HEK293T (cell line): ENCODE data around the gene SRBD1.

Source experiments
- CTCF ChIA-PET: fragments of 350-600 bp; formaldehyde crosslinking; extraction: SDS; loops from one replicate; lab custom pipeline; 2021; ENCODE audit warnings: antibody characterized with exemption, inconsistent platforms; lab: Yijun Ruan, JAX
- POLR2A ChIA-PET: fragments of 350-600 bp; formaldehyde crosslinking; extraction: SDS; loops from one replicate; lab custom pipeline; 2020; ENCODE audit warnings: antibody characterized with exemption, inconsistent platforms; lab: Yijun Ruan, JAX
- DNase-seq: peaks from one replicate; pipeline ENCODE4 v3.0.0; 2012; ENCODE audit warnings: mixed read lengths; ENCODE audit errors: extremely low spot score
- ARNT ChIP-seq: fragments of 450-650 bp; IDR thresholded peaks from 2 replicates; pipeline ENCODE4 v1.6.1; 2017; ENCODE audit warnings: mild to moderate bottlenecking
- BHLHE40 ChIP-seq: fragments of 450-650 bp; IDR thresholded peaks from 2 replicates; pipeline ENCODE4 v1.6.1; 2016; ENCODE audit warnings: mild to moderate bottlenecking, moderate library complexity, borderline replicate concordance
- CTBP1 ChIP-seq: fragments of 450-650 bp; IDR thresholded peaks from 2 replicates; pipeline ENCODE4 v1.6.1; 2016; ENCODE audit warnings: borderline replicate concordance
- ELF4 ChIP-seq: fragments of 450-650 bp; IDR thresholded peaks from 2 replicates; pipeline ENCODE4 v1.6.1; 2017; ENCODE audit warnings: antibody characterized with exemption
- FOXA1 ChIP-seq: fragments of 450-650 bp; IDR thresholded peaks from 2 replicates; pipeline ENCODE4 v1.6.1; 2016; ENCODE audit warnings: mild to moderate bottlenecking
- FOXK2 ChIP-seq: fragments of 450-650 bp; IDR thresholded peaks from 2 replicates; pipeline ENCODE4 v1.6.1; 2016; ENCODE audit warnings: mild to moderate bottlenecking
- FOXM1 ChIP-seq: fragments of 450-650 bp; IDR thresholded peaks from 2 replicates; pipeline ENCODE4 v1.6.1; 2017; ENCODE audit warnings: mild to moderate bottlenecking, borderline replicate concordance
- HDGF ChIP-seq: fragments of 450-650 bp; IDR thresholded peaks from 2 replicates; pipeline ENCODE4 v1.6.1; 2017; ENCODE audit warnings: antibody characterized with exemption, borderline replicate concordance
- L3MBTL2 ChIP-seq: fragments of 450-650 bp; conservative IDR thresholded peaks from 2 replicates; pipeline ENCODE4 v1.6.1; 2016; ENCODE audit warnings: mild to moderate bottlenecking
- LEF1 ChIP-seq: fragments of 450-650 bp; IDR thresholded peaks from 2 replicates; pipeline ENCODE4 v1.6.1; 2017; ENCODE audit warnings: mild to moderate bottlenecking, borderline replicate concordance
- NFRKB ChIP-seq: fragments of 450-650 bp; IDR thresholded peaks from 2 replicates; pipeline ENCODE4 v1.6.1; 2016; ENCODE audit warnings: mild to moderate bottlenecking, moderate library complexity
- PKNOX1 ChIP-seq: fragments of 450-650 bp; IDR thresholded peaks from 2 replicates; pipeline ENCODE4 v1.6.1; 2016
- SP1 ChIP-seq: fragments of 450-650 bp; IDR thresholded peaks from 2 replicates; pipeline ENCODE4 v1.6.1; 2017
- SUZ12 ChIP-seq: fragments of 450-650 bp; IDR thresholded peaks from 2 replicates; pipeline ENCODE4 v1.6.1; 2016; ENCODE audit warnings: mild to moderate bottlenecking
- TARDBP ChIP-seq: fragments of 450-650 bp; IDR thresholded peaks from 2 replicates; pipeline ENCODE4 v1.6.1; 2016
- ZNF384 ChIP-seq: fragments of 450-650 bp; IDR thresholded peaks from 2 replicates; pipeline ENCODE4 v1.6.1; 2016

SRBD1 gene

GRCh38 chr2:45452866-45453265 is 158.2 kb downstream of the SRBD1 start:
- TF ChIP-seq L3MBTL2 (no peak), SUZ12 (no peak), PKNOX1 (no peak), FOXA1 (no peak), TARDBP (no peak), BHLHE40 (no peak), CTBP1 (no peak), ARNT (no peak), FOXM1 (no peak), ZNF384 (no peak), LEF1 (no peak), HDGF (no peak), NFRKB (no peak), SP1 (no peak), FOXK2 (no peak), ELF4 (no peak)
- no peak for DNase-seq
- ChIA-PET CTCF (no interaction called here), POLR2A (interaction anchor here (0.7 kb wide), 1 partner anchor 62 kb away, joined by 3 read pairs; no protein-coding TSS in a partner anchor)

GRCh38 chr2:45450634-45451033 is 160.4 kb downstream of the SRBD1 start:
- DNase-seq = no peak
- ChIA-PET POLR2A (no interaction called here), CTCF (no interaction called here)
- TF ChIP-seq ARNT (no peak), ZNF384 (no peak), FOXK2 (no peak), FOXA1 (no peak), ELF4 (no peak), SP1 (no peak), PKNOX1 (no peak), LEF1 (no peak), TARDBP (no peak), L3MBTL2 (no peak), NFRKB (no peak), BHLHE40 (no peak), HDGF (no peak), FOXM1 (no peak)

DNA sequence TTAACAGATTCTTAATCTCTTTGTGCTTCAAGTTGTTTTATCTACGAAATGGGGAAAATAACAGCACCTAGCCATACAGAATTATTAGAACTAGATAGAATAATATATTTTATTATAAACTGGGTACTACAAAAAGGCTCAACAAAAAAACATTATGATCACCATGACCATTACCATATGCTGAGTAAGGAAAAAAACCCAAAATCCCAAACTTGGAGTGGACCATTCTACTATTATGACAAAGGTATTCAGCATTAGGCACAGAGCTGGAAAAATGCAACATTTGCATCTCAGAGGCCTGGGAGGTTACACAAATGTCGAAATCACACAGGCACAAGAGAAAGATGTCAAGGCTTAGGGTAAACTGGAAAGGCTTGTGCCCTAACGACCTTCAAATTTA is 162.8 kb downstream of the SRBD1 start:
- no peak for TF ChIP-seq CTBP1
- no peak for DNase-seq
- ChIA-PET POLR2A (no interaction called here), CTCF (no interaction called here)

DNA sequence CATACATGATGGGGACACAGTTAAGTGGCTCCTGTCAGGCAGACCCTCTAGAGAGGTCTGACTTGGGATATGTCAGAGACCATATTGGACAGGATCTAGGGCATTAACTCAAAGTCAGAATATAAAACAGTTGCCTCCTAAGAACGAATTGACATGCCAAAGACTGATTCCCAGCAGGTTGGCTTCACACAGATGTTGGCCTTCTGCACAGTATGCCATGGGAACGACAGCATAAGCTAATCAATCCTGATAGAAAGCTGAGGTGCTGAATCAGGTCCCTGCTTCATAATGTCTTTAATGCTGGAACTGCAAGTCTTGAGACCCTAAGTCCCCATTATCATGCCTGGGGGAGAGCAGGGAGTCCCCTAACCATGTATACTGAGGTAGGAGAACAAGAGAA is 165.1 kb downstream of the SRBD1 start:
- CTCF ChIA-PET = no interaction called here
- TF ChIP-seq TARDBP (no peak), HDGF (no peak), BHLHE40 (no peak), SP1 (no peak), PKNOX1 (no peak), FOXK2 (no peak), LEF1 (no peak), SUZ12 (no peak)
- POLR2A ChIA-PET = no interaction called here
- no peak for DNase-seq

- TF ChIP-seq SP1 (no peak), CTBP1 (no peak), ELF4 (no peak), FOXK2 (no peak), ARNT (no peak), PKNOX1 (no peak), FOXA1 (no peak), L3MBTL2 (no peak), LEF1 (no peak), BHLHE40 (no peak), NFRKB (no peak), SUZ12 (no peak), FOXM1 (no peak), TARDBP (no peak)
- no peak for DNase-seq
- ChIA-PET CTCF (no interaction called here), POLR2A (no interaction called here)
These were observed 166.0 kb downstream of the SRBD1 start for GRCh38 chr2:45445037-45445436.

- POLR2A ChIA-PET = no interaction called here
- TF ChIP-seq SP1 = no peak
- no peak for TF ChIP-seq PKNOX1
- no peak for TF ChIP-seq SUZ12
- TF ChIP-seq ARNT = no peak
- TF ChIP-seq TARDBP = no peak
- no peak for TF ChIP-seq FOXK2
- TF ChIP-seq NFRKB = no peak
- no peak for TF ChIP-seq FOXM1
- no peak for TF ChIP-seq ELF4
- TF ChIP-seq LEF1 = no peak
- TF ChIP-seq L3MBTL2 = no peak
- TF ChIP-seq FOXA1 = no peak
- no peak for TF ChIP-seq ZNF384
- no peak for TF ChIP-seq BHLHE40
- no peak for TF ChIP-seq HDGF
- CTCF ChIA-PET = no interaction called here
- no peak for DNase-seq
These were observed 168.1 kb downstream of the SRBD1 start for GRCh38 chr2:45443012-45443411.
